Heart right ventricle (tissue), 16 donors: ENCODE measurements around the gene PPT2. TPM values are rescaled to one million over a fixed set of nuclear protein-coding genes. Genes with fewer than 3 reads are reported as not detected.

Experiments used
- ATAC-seq, 8 donors: fragments of 200-7000 bp; cut with Tn5 transposase; one replicate each; pipeline ENCODE4 v1.9.1; 2020; ENCODE audit warnings: mild to moderate bottlenecking in 8 of 8, moderate library complexity in 8 of 8, moderate number of reproducible peaks in 1 of 8
- DNase-seq, 2 donors: peaks; one replicate each; pipeline ENCODE4 v3.0.0-alpha.2; 2020
- H3K27ac ChIP-seq, 10 donors: fragments of 200-600 bp; sonication (generic) in 2 of 10; one replicate each; pipeline versions ENCODE4 v1.5.0 to v1.8.0; 2020 to 2022; ENCODE audit warnings: mild to moderate bottlenecking in 3 of 10
- H3K27me3 ChIP-seq, 7 donors: fragments of 200-600 bp; one replicate each; pipeline ENCODE4 v1.8.0; 2021 to 2022; ENCODE audit warnings: mild to moderate bottlenecking in 2 of 7
- H3K36me3 ChIP-seq, 9 donors: fragments of 200-600 bp; sonication (generic) in 1 of 9; one replicate each; pipeline versions ENCODE4 v1.5.0 to v1.8.0; 2020 to 2022; ENCODE audit warnings: mild to moderate bottlenecking in 2 of 9
- H3K4me1 ChIP-seq, 9 donors: fragments of 200-600 bp; sonication (generic) in 1 of 9; one replicate each; pipeline versions ENCODE4 v1.5.0 to v1.8.0; 2020 to 2022; ENCODE audit warnings: mild to moderate bottlenecking in 4 of 9
- H3K4me3 ChIP-seq, 10 donors: fragments of 200-600 bp; sonication (generic) in 2 of 10; one replicate each; pipeline versions ENCODE4 v1.5.0 to v1.8.0; 2020 to 2022; ENCODE audit warnings: mild to moderate bottlenecking in 7 of 10, moderate library complexity in 2 of 10
- H3K9me3 ChIP-seq, 11 donors: fragments of 200-600 bp in 10 of 11; sonication (generic) in 2 of 11; one replicate each; pipeline versions ENCODE4 v1.5.0 to v1.8.0; 2013 to 2022; ENCODE audit warnings: mild to moderate bottlenecking in 2 of 11, control low read depth in 1 of 11, moderate library complexity in 1 of 11
- WGBS, 2 donors: extraction: QIAGEN DNeasy Blood & Tissue Kit; methylation state at CpG; one replicate each; pipeline ENCODE4 v1.1.7; 2013; ENCODE audit warnings: inconsistent platforms in 1 of 2; 5-methylcytosine and 5-hydroxymethylcytosine counted together
- intact Hi-C, 10 donors: fragments of 100-400 bp; cut with DNase I; formaldehyde crosslinking; loops; one replicate each; pipeline versions ENCODE4 v1.11.1 to v1.14.2; 2022
- polyA plus RNA-seq, 2 donors: library from polyadenylated mRNA; stranded (reverse); fragments of 200-250 nt; gene quantifications; one replicate each; pipeline ENCODE4 v1.2.3, GENCODE V29; 2013
- total RNA-seq, 10 donors: library from RNA; stranded (reverse); fragmentation: NEBNext Ultra II Directional in 3 of 10; extraction: Animal tissue kit (Norgen Biotek cat#: 25700) in 3 of 10; gene quantifications; one replicate each; pipeline versions ENCODE4 v1.2.1 to v1.2.4, GENCODE V29; 2021 to 2023
- TF ChIP-seq, protein P1 (sequence below), 9 donors: fragments of 200-600 bp; sonication (generic) in 2 of 9; IDR thresholded peaks; one replicate each; pipeline versions ENCODE4 v1.5.0 to v1.8.0; 2021 to 2022; ENCODE audit warnings: antibody characterized with exemption in 9 of 9, mild to moderate bottlenecking in 5 of 9, moderate library complexity in 1 of 9
- donor health status: Arrhythmogenic right ventricular cardiomyopathy.
- donor health status: ischemic (EF 13 %, LVEDD 7.1; RV severe dilation, severe dysfunction).
- donor health status: healthy with polysubstance abuse.
- donor health status: DM: no; HTN: yes; CAD: no.
- donor health status: DM: no; HTN: no; CAD: no.
- donor health status: ischemic (EF 25% LVEDD 6.9; RV normal size, moderate dysfunction).
- donor health status: ischemic (EF 25% LVEDD 5.7; RV mildly dilated, moderate dysfunction).
- donor health status: healthy.
- donor health status: DM: yes; HTN: yes; CAD: no.
- donor health status: Ischemic cardiomyopathy.
- donor health status: ischemic (EF 35%, LVEDD 5.7; RV mildly dilated, moderate dysfunction).
- donor health status: nonischemic (EF 11% LVEDD 7.7; RV severe dilation, severe dysfunction).
- donor health status: DM: yes; HTN: yes; CAD: no.
- donor health status: PGD.
- donor health status: ischemic (EF 29% LVEDD 5.4; RV normal size, mild dysfunction).
- donor health status: nonischemic (EF 23%, LVEDD 6.1; RV moderate dilation, normal function).

PPT2 gene
- total and polyA plus RNA-seq, 12 donors = 16.8 to 31.8 (median 22.2) TPM

DNA sequence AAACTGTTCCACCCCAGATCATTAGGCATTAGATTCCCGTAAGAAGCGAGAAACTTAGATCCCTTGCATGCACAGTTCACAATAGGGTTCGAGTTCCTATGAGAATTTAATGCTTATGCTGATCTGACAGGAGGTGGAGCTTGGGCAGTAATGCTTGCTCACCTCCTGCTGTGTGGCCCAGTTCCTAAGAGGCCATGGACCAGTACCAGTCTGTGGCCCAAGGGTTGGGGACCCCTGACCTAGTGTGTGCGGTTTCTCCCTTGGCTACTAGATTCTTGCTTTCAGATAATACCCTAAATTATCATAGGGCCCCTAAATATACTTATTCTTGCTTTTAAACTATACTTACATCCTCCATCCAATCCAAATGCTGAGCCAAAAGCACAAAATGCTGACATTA lies 40.4 kb downstream of the PPT2 start:
- DNase-seq (no peak), ATAC-seq (no peak)
- WGBS, 2 donors = 94 to 98% methylated on average over 4 of the region's 4 CpGs
- Histone ChIP-seq H3K36me3 (peaks cover 0 to 37% (median 0%) of the 10 kb centered on the region in 9 donors), H3K4me1 (peaks cover 13 to 72% (median 54%) of the 10 kb centered on the region in 9 donors), H3K27me3 (no peaks in the 10 kb centered on the region), H3K9me3 (no peaks in the 10 kb centered on the region), H3K27ac (peak overlapping the region in 9 of 10 donors; percentile 79 to 100 (median 98)), H3K4me3 (peak overlapping the region in 1 of 10 donors; percentile 52)
- TF ChIP-seq, protein P1, sequence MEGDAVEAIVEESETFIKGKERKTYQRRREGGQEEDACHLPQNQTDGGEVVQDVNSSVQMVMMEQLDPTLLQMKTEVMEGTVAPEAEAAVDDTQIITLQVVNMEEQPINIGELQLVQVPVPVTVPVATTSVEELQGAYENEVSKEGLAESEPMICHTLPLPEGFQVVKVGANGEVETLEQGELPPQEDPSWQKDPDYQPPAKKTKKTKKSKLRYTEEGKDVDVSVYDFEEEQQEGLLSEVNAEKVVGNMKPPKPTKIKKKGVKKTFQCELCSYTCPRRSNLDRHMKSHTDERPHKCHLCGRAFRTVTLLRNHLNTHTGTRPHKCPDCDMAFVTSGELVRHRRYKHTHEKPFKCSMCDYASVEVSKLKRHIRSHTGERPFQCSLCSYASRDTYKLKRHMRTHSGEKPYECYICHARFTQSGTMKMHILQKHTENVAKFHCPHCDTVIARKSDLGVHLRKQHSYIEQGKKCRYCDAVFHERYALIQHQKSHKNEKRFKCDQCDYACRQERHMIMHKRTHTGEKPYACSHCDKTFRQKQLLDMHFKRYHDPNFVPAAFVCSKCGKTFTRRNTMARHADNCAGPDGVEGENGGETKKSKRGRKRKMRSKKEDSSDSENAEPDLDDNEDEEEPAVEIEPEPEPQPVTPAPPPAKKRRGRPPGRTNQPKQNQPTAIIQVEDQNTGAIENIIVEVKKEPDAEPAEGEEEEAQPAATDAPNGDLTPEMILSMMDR (IDR thresholded peaks at IDR 0.05) = no peak
- intact Hi-C loops = loop anchor here in 3 of 10 donors (2.0 to 5.0 kb wide), 2 partner anchors 16 to 67 kb away; partner anchors contain the start of genes ATF6B (in 2 of the 3) and RNF5 (in 1 of the 3)

DNA sequence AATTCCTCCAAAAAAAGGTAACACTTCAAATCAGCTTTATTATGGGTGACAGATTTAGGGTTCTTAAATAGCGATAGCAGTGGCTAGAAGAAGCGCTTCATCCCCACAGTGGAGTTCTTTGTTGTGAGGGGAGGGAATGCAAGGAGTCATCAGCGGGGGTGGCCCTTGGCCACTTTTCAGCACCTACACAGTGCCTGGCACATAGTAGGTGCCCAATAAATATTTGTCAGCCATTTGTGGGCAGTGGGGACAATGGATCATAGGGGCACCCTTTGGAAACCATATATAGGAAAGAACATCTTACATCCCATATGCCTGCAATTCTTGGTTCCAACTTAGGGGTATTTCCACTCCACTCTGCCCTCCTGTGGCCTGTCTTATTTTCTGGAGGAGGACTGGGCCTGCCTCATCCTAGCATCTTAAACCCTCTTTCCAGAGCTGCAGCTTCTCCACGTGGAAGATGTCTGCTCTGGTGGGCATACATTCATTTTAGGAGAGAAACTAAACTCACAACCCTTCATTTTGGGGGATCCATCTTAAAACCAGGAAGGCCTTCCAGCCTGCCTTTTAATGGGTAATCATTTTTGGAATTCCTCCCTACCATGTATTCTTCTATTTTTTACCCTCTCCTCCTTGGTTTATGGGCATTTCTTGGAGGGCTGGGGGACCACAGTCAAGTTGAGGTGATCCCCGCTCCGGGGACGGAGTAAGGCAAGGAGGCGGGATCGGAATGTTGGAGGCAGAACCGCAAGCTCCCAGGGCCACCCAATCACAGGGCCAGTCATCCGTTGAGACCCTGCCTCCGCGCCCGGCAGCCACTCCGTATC lies 41.1 kb downstream of the PPT2 start:
- Histone ChIP-seq H3K9me3 (no peaks in the 10 kb centered on the region), H3K4me3 (peak overlapping the region in 8 of 10 donors; percentile 24 to 76 (median 60)), H3K27me3 (no peaks in the 10 kb centered on the region), H3K4me1 (peaks cover 13 to 72% (median 54%) of the 10 kb centered on the region in 9 donors), H3K36me3 (peaks cover 0 to 42% (median 0%) of the 10 kb centered on the region in 9 donors), H3K27ac (peak overlapping the region; percentile 67 to 100 (median 96))
- WGBS, 2 donors = 16 to 17% methylated on average over 15 of the region's 15 CpGs
- TF ChIP-seq, protein P1 (IDR thresholded peaks at IDR 0.05) = peak in 6 of 9 donors; percentile 23 to 60 (median 38)
- no peak for ATAC-seq
- intact Hi-C loops = loop anchor here in 5 of 10 donors (1.0 to 5.0 kb wide), 5 partner anchors 16 to 777 kb away; partner anchors contain the start of genes ATF6B (in 2 of the 5), FKBPL (in 1 of the 5) and RNF5 (in 1 of the 5)
- peak in 1 of 2 donors; percentile 59 for DNase-seq

DNA sequence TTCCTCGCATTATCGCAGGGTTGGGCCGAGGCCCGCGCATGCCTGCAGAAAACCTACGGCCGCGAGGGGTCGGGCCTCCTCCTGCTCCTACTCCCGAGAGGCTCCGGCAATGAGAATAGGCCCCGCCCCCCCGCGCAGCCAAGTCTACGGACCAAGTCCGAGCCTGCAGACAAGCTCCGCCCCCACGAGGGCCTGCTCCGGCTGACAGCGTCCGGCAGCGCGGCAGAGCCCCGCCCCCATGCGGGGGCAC lies 41.6 kb downstream of the PPT2 start:
- Histone ChIP-seq H3K9me3 (no peaks in the 10 kb centered on the region), H3K27me3 (no peaks in the 10 kb centered on the region), H3K27ac (peak overlapping the region; percentile 98 to 100 (median 99)), H3K4me3 (peak overlapping the region in 7 of 10 donors; percentile 65 to 79 (median 75)), H3K4me1 (peaks cover 11 to 68% (median 52%) of the 10 kb centered on the region in 9 donors), H3K36me3 (peaks cover 0 to 47% (median 0%) of the 10 kb centered on the region in 9 donors)
- DNase-seq (peak; percentile 100), ATAC-seq (peak in 6 of 8 donors; percentile 85 to 95 (median 86))
- TF ChIP-seq, protein P1 (IDR thresholded peaks at IDR 0.05) = peak; percentile 45 to 82 (median 64)
- WGBS, 2 donors = 0% methylated on average over 25 of the region's 25 CpGs
- intact Hi-C loops = loop anchor here in 3 of 10 donors (1.0 to 5.0 kb wide), 4 partner anchors 17 to 777 kb away; partner anchors contain the start of genes FKBPL (in 1 of the 3) and RNF5 (in 1 of the 3)

DNA sequence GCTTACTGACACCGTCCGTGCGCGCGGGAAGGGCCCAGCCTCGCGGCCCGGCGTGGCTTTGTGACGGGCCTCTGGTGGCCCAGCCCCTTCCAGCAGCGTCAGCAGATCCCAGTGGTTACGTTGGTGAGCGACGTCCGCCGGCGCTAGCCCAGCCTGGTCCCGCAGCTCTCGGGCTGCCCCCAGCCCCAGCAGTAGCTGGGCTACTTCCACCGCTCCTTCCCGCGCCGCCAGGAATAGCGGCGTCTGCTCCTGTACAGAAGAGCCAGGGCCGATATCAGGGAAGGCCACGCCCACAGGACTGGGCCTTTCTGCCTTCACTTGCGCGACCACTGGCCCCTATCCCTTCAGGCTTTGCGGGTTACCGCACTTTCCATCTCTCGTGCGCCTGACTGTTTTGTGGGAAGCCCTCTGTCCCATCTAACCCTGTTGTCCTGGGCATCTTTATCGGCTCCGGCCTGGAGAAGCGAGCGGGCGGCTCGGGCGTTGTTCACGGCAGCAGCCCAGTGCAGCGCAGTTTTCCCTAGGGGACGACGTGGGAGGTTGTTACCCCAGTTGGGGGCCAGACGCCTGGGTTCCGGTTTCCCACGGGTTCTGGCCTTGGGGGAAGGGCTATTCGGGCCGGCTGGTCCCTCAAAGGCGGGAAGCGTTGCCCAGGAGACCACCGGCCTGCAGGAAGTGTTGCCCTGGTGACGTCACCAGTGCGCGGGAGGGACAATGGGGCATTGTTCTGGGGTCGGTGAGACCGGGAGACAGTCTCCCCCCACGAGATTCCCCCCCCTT lies 42.2 kb downstream of the PPT2 start:
- Histone ChIP-seq H3K4me3 (peak overlapping the region; percentile 51 to 79 (median 70)), H3K27me3 (peaks cover 0 to 5% (median 0%) of the 10 kb centered on the region in 7 donors), H3K9me3 (no peaks in the 10 kb centered on the region), H3K4me1 (peaks cover 6 to 63% (median 47%) of the 10 kb centered on the region in 9 donors), H3K36me3 (peaks cover 0 to 52% (median 0%) of the 10 kb centered on the region in 9 donors), H3K27ac (peak overlapping the region; percentile 98 to 100 (median 99))
- intact Hi-C loops = loop anchor here in 3 of 10 donors (1.0 to 5.0 kb wide), 4 partner anchors 17 to 776 kb away; partner anchors contain the start of genes FKBPL (in 1 of the 3) and RNF5 (in 1 of the 3)
- DNase-seq = peak; percentile 92 to 98
- WGBS, 2 donors = 0 to 1% methylated on average over 58 of the region's 58 CpGs
- peak; percentile 37 to 89 (median 74) for ATAC-seq
- TF ChIP-seq, protein P1 (IDR thresholded peaks at IDR 0.05) = no peak
